Uterus (tissue), 4 donors: ENCODE data around the gene LPP. TPM values are rescaled to one million over a fixed set of nuclear protein-coding genes. Genes with fewer than 3 reads are reported as not detected.

Experiments used
- DNase-seq, 2 donors: peaks; one replicate each; pipeline ENCODE4 v3.0.0-alpha.2; 2019 to 2020
- H3K27ac ChIP-seq, 2 donors: fragments of 200-600 bp; sonication (generic); 1 replicate in 1 of 2; 2 replicates in 1 of 2; pipeline ENCODE4 v1.5.1; 2016 to 2018
- H3K27me3 ChIP-seq, 2 donors: fragments of 200-600 bp; sonication (generic); one replicate each; pipeline ENCODE4 v1.5.1; 2018 to 2019; ENCODE audit warnings: control low read depth in 1 of 2
- H3K36me3 ChIP-seq, 2 donors: fragments of 200-600 bp; sonication (generic); one replicate each; pipeline ENCODE4 v1.5.1; 2019; ENCODE audit warnings: control low read depth in 1 of 2
- H3K4me1 ChIP-seq, 2 donors: fragments of 200-600 bp; sonication (generic); one replicate each; pipeline ENCODE4 v1.5.1; 2018 to 2019; ENCODE audit warnings: control low read depth in 1 of 2
- H3K4me3 ChIP-seq, 2 donors: fragments of 200-600 bp; sonication (generic); 1 replicate in 1 of 2; 2 replicates in 1 of 2; pipeline ENCODE4 v1.5.1; 2018 to 2019; ENCODE audit warnings: mild to moderate bottlenecking in 1 of 2
- H3K9me3 ChIP-seq, 2 donors: fragments of 200-600 bp; sonication (generic); one replicate each; pipeline ENCODE4 v1.5.1; 2019; ENCODE audit warnings: control low read depth in 1 of 2
- CTCF ChIP-seq, 4 experiments: fragments of 200-600 bp in 2 of 4; fragments of 450-650 bp in 2 of 4; sonication (generic) in 2 of 4; IDR thresholded peaks; one replicate each; pipeline ENCODE4 v1.5.1; 2016 to 2019; ENCODE audit warnings: antibody characterized with exemption in 4 of 4, mild to moderate bottlenecking in 2 of 4, moderate library complexity in 1 of 4
- POLR2A ChIP-seq, 2 donors: fragments of 450-650 bp; IDR thresholded peaks; one replicate each; pipeline ENCODE4 v1.6.1; 2016; ENCODE audit warnings: antibody characterized with exemption in 2 of 2, mild to moderate bottlenecking in 1 of 2, moderate library complexity in 1 of 2
- intact Hi-C: fragments of 100-400 bp; cut with DNase I; formaldehyde crosslinking; loops from one replicate; pipeline ENCODE4 v1.15.1; 2023; ENCODE audit warnings: low total_unique reads
- total RNA-seq, 4 donors: library from RNA; depleted of rRNA in 3 of 4; stranded (reverse); fragments of >200 nt in 3 of 4; gene quantifications; one replicate each; pipeline versions ENCODE4 v1.1.0 to v1.2.4, GENCODE V29; 2014 to 2023
- donor health status: DM: yes; HTN: yes; CAD: no.

The LPP gene
- total RNA-seq, 4 donors from 2014 or later, result 180 to 1,374 (median 712) TPM

GRCh38 chr3:188453431-188454384 is 299.8 kb downstream of the LPP start:
- DNase-seq, result no peak
- Histone ChIP-seq H3K9me3 (no peaks in the 10 kb centered on the region), H3K4me1 (peaks cover 0 to 4% of the 10 kb centered on the region in 2 donors), H3K4me3 (no peak overlapping the region), H3K36me3 (no peaks in the 10 kb centered on the region), H3K27ac (no peak overlapping the region), H3K27me3 (no peaks in the 10 kb centered on the region)
- intact Hi-C loops, result no loop called here
- TF ChIP-seq POLR2A (IDR thresholded peaks at IDR 0.05) (no peak), CTCF (IDR thresholded peaks at IDR 0.05) (no peak)

GRCh38 chr3:188455748-188456147 is 301.8 kb downstream of the LPP start:
- intact Hi-C loops, result no loop called here
- DNase-seq, result no peak
- Histone ChIP-seq H3K36me3 (no peaks in the 10 kb centered on the region), H3K9me3 (no peaks in the 10 kb centered on the region), H3K27me3 (no peaks in the 10 kb centered on the region), H3K4me1 (peaks cover 0 to 4% of the 10 kb centered on the region in 2 donors), H3K4me3 (no peak overlapping the region), H3K27ac (no peak overlapping the region)
- TF ChIP-seq POLR2A (IDR thresholded peaks at IDR 0.05), result no peak
- no peak for TF ChIP-seq CTCF (IDR thresholded peaks at IDR 0.05)

GRCh38 chr3:188458756-188459155 is 304.8 kb downstream of the LPP start:
- Histone ChIP-seq H3K4me3 (no peak overlapping the region), H3K36me3 (no peaks in the 10 kb centered on the region), H3K27ac (no peak overlapping the region), H3K27me3 (no peaks in the 10 kb centered on the region), H3K4me1 (peaks cover 0 to 9% of the 10 kb centered on the region in 2 donors), H3K9me3 (no peaks in the 10 kb centered on the region)
- no peak for TF ChIP-seq CTCF (IDR thresholded peaks at IDR 0.05)
- TF ChIP-seq POLR2A (IDR thresholded peaks at IDR 0.05), result no peak
- no peak for DNase-seq
- intact Hi-C loops, result no loop called here

- no peaks in the 10 kb centered on the region for H3K36me3 ChIP-seq
- no peak overlapping the region for H3K4me3 ChIP-seq
- H3K4me1 ChIP-seq, result peaks cover 6 to 7% of the 10 kb centered on the region in 2 donors
- no peak for DNase-seq
- H3K27me3 ChIP-seq, result no peaks in the 10 kb centered on the region
- H3K9me3 ChIP-seq, result no peaks in the 10 kb centered on the region
- no peak overlapping the region for H3K27ac ChIP-seq
- intact Hi-C loops, result no loop called here
- TF ChIP-seq CTCF (IDR thresholded peaks at IDR 0.05), result no peak
- no peak for TF ChIP-seq POLR2A (IDR thresholded peaks at IDR 0.05)
Observed at GRCh38 chr3:188465311-188465710, 311.4 kb downstream of the LPP start.

- Histone ChIP-seq H3K9me3 (no peaks in the 10 kb centered on the region), H3K4me3 (no peak overlapping the region), H3K27me3 (no peaks in the 10 kb centered on the region), H3K4me1 (peaks cover 0 to 7% of the 10 kb centered on the region in 2 donors), H3K36me3 (no peaks in the 10 kb centered on the region), H3K27ac (peak overlapping the region; percentile 58 to 75)
- no peak for DNase-seq
- TF ChIP-seq POLR2A (IDR thresholded peaks at IDR 0.05) (no peak), CTCF (IDR thresholded peaks at IDR 0.05) (no peak)
- intact Hi-C loops, result no loop called here
Observed at GRCh38 chr3:188468196-188468595, 314.2 kb downstream of the LPP start.
